ENCODE results near the gene RAB3A.

DNA sequence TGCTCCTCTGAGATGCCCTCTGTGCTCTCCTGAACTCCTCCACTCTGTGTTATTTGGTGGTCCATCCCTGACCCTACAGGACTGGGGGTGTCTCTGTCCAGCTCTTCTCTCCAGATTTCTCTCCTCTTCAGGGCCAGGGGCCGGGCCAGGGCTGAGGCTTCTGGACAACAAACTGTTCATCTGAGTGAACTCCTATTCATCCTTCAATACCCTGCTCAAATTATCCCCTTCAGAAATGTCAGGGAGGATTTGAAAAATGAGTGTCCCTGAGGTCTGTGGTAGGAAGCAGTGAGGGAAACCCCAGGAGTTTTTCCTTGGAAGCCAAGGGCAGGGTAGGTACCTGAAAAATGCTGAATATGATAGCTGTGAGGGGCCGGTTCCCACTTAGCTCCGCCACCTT is 14.8 kb upstream of the RAB3A start:
- TF ChIP-seq, protein P1, sequence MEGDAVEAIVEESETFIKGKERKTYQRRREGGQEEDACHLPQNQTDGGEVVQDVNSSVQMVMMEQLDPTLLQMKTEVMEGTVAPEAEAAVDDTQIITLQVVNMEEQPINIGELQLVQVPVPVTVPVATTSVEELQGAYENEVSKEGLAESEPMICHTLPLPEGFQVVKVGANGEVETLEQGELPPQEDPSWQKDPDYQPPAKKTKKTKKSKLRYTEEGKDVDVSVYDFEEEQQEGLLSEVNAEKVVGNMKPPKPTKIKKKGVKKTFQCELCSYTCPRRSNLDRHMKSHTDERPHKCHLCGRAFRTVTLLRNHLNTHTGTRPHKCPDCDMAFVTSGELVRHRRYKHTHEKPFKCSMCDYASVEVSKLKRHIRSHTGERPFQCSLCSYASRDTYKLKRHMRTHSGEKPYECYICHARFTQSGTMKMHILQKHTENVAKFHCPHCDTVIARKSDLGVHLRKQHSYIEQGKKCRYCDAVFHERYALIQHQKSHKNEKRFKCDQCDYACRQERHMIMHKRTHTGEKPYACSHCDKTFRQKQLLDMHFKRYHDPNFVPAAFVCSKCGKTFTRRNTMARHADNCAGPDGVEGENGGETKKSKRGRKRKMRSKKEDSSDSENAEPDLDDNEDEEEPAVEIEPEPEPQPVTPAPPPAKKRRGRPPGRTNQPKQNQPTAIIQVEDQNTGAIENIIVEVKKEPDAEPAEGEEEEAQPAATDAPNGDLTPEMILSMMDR (IDR thresholded peaks at IDR 0.05; ENCODE audit: insufficient read depth, low read length, poor library complexity, severe bottlenecking), result no peak
- no peak for TF ChIP-seq EZH2phosphoT487 (conservative IDR thresholded peaks at IDR 0.05; ENCODE audit: low read length)
